ENCODE data around the gene FUS.
"Not testable (repeated sequence)": the region's sequence is repeated elsewhere in the genome, so short reads cannot be mapped to it uniquely, and the experiment has no call there.

Gene FUS

DNA sequence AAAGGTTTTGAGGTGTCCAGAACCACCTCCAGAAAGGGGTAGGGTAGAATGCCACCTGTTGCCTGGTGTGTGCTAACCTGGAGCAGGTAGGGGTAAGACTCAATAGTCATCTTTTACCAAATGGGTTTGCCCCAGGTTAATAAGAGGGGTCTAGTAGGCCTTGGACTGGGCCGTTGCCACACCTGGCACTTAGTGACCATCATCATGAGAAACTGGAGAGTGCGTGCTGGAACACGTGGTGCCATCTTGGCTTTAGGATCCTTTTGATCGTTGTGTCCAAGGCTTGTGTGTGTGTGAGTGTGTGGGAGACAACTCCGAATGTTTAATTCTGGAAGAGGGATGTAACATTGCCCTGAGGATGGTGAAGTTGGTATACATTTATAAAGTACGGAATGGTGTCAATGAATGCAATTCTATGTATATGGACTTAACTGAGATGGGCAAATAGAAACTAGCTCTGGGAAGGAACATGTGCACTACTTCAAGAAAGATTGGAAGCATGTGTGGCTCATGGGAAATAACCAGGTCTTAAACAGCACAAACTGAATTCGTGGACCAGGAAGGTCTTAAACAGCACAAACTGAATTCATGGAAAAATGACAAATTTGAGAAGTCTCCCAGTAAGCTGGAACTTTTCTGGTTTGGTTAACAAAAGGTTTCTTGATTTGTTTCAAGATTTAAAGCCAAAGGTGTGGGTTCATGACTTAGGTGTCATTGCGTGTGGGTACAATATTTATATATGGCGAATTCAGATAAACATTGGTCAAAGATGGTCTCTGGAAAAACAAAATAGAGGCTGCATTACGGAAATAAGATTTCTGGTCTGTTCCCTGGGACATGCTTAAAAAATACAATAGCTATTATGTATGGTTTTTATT is 7.2 kb downstream of the FUS start:
- DNase-seq (ENCODE audit: low read depth in 2 of 2) = no peak

DNA sequence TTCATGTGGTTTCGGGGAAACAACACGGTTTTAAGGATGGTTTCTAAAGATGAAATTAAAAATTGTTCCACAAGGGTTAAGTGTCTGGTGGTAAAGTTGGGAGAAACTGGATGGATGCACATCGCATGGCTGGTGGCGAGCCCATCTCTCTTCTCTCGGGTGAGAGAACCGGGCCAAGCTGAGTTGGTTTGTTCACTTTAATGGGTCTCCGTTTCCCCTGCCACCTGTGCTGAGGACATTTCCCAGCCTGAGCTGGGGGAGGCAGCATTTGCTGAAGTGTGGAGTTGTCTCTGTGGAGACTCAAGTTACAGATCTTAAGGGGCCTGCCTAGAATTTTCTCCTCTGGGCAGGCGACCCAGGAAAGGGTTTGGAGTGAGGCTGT is 7.9 kb downstream of the FUS start:
- no peak for DNase-seq (ENCODE audit: low read depth in 2 of 2)

DNA sequence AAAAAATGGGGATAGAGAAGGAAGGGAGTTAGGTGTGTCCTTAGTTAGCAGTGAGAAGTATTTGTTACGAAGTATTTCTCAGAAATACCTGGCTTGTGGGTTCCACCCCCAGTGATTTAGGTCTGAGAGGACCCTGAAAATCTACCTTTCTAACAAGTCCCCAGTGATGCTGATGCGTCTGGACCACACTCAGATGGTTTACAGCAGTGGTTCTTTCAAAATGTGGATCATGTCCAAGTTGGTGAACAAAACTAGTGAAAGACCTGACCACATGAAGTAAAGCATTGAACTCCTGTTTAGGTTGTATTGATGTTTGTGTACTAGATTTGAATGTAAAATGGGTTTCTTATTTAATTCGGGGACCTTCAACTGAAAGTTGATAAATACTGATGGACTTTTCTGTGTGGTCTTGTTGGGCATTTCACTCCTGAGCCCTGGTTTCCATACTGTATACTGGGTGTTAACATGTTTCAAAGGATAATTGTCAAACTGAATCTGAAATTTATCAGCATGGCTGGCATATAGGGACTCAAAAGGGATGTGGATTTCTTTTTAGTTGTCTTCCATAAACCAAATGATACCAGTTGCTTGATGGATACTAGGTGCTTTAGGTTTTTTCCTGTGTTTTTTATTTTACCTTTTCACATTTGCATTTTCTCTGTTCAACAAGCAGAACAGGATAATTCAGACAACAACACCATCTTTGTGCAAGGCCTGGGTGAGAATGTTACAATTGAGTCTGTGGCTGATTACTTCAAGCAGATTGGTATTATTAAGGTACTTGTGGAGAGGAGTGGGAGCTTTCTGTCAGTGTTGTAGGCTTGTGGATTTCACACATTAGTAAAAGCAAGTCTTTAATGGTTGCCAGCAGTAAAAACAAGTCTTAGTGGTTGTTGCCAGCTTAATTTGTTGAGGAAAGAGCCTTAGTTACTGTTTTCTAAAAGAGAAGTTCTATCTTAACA is 8.8 kb downstream of the FUS start:
- DNase-seq (ENCODE audit: low read depth in 2 of 2) = no peak

DNA sequence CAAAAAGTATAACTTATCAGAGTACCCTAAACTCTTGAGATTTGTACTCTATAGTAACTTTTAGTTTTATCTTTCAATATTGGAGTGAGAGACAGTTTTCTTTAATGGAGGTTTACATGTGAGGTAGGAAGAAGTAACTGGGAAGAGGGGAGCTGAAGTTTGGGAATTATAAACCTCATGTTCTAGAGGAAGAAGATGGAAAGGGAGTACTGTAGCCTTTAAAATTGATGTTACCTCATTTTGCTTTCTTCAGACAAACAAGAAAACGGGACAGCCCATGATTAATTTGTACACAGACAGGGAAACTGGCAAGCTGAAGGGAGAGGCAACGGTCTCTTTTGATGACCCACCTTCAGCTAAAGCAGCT is 9.5 kb downstream of the FUS start:
- DNase-seq (ENCODE audit: low read depth in 2 of 2) = no peak

DNA sequence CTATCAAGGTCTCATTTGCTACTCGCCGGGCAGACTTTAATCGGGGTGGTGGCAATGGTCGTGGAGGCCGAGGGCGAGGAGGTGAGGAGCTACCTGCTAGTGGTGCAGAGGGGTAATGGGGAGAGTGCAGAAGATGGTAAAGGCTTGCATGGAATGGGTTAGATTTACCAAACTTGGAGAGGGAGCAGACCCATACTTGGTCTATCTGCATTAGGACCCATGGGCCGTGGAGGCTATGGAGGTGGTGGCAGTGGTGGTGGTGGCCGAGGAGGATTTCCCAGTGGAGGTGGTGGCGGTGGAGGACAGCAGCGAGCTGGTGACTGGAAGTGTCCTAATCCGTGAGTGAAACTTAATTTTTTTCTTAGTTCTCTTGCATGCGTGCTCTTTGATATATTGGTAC is 10.1 kb downstream of the FUS start:
- DNase-seq (ENCODE audit: low read depth in 2 of 2) = no peak

DNA sequence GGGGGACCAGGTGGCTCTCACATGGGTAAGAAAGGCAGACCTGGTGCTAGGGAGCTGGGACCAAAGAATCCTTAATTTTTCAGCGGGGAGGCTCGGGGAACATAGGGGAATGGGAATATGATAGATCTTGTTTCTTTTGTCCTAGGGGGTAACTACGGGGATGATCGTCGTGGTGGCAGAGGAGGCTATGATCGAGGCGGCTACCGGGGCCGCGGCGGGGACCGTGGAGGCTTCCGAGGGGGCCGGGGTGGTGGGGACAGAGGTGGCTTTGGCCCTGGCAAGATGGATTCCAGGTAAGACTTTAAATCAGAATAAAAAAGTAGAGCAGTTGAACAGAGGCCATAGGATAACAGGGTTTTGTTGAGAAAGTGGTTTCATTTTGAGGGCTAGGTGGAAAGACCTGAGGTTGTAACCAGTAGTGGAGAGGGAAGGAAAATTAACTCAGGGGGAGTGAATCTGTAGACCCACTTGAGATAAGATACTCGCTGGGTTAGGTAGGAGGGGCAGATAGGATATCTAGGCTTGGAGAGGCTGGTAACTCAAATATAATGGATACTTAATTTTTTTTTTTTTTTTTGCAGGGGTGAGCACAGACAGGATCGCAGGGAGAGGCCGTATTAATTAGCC is 11.0 kb downstream of the FUS start:
- no peak for DNase-seq (ENCODE audit: low read depth in 2 of 2)

DNA sequence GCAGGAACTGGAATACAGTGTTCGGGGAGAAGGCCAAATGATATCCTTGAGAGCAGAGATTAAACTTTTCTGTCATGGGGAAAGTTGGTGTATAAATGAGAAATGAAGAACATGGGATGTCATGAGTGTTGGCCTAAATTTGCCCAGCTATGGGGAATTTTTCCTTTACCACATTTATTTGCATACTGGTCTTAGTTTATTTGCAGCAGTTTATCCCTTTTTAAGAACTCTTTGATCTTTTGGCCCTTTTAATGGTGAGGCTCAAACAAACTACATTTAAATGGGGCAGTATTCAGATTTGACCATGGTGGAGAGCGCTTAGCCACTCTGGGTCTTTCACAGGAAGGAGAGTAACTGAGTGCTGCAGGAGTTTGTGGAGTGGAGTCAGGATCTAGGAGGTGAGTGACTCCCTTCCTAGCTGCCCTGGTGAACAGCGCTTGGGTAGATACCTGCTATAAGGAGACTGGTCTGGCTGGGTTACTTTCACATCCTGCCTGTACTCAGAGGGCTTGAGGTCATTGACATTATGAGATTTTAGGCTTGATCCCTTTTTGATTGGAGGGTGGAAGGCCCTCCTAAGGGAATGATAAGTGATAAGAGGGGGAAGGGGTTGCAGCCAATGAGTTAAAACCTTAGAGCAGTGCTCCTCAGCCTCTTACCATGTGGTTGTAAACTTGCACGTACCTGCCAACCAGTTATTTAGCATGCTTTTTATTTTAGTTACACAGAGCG is 11.9 kb downstream of the FUS start:
- no peak for DNase-seq (ENCODE audit: low read depth in 2 of 2)

DNA sequence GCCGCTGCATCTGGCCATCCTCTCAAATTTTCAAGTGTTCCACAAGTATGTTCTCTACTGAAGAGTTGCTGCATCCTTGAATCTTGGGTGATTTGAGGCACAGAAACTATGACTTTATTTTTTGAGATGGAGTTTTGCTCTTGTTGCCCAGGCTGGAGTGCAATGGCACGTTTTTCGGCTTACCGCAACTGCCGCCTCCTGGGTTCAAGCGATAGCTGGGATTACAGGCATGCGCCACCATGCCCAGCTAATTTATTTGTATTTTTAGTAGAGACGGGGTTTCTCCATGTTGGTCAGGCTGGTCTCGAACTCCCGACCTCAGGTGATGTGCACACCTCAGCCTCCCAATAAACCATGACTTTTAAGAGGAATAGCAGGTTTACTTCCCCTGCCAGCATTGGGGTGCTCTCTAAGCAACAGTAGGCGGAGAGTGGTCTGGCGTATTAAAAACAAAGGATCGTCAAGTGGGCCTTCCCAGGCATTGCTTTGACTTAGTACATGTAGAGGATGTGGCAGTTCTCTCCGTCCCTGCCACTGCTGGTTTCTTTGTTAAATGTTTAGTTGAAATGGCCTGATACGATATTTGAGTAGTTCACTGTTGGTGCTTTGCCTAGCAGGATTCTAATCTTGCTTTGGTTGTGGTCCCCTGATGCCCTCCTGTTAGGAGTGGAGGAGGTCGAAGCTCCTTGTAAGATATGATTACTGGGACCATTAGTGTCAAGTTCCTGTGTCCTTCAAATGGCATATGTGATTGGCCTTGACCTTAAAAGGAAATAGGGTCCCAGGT is 13.1 kb downstream of the FUS start:
- DNase-seq (ENCODE audit: low read depth in 2 of 2) = no peak

DNA sequence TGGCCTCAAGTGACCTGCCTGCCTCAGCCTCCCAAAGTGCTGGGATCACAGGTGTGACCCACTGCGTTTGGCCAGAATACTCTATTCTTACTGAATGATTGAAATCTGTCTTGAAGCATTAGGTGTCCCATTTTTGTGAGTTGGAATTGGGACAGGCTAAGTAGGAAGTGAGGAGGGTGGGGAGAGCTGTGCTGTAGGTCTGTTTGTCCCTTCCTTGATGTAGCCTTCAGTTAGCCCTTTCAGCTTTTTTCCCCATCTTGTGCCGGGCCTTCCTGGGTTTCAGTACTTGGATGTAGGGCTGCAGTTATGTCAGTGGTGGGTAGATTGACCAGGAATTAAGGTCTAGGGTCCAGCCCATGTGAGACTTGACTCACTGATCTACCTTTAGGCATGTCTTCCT is 13.9 kb downstream of the FUS start:
- DNase-seq (ENCODE audit: low read depth in 2 of 2) = no peak

DNA sequence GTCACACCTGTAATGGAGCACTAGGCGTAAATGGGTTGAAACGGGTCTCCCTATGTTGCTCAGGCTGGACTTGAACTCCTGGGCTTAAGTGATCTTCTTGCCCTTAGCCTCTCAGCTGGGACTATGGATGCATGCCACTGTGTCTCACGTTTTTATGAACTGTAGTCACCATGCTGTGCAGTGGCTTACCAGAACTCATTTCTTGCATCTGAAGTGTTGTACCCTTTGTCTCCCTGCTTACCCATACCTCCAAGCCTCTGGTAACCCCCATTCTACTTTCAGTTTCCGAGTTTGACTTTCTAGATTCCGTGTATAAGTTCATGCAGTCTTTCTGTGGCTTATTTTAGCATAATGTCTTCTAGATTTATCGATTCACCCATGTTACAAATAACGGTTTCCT is 15.0 kb downstream of the FUS start:
- DNase-seq (ENCODE audit: low read depth in 2 of 2) = no peak

DNA sequence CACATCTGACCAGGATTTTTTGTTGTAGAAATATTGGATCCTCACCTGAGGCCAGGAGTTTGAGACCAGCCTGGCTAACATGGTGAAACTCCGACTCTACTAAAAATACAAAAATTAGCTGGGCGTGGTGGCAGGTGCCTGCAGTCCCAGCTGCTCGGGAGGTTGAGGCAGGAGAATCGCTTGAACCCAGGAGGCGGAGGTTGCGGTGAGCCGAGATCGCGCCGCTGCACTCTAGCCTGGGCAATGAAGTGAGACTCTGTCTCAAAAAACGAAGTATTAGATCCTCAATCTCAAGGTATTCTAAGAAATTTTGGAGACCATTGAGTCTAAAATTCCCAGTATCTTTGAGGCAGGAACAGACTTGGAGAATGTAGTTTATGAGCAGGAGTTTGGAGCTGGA is 15.9 kb downstream of the FUS start:
- DNase-seq (ENCODE audit: low read depth in 2 of 2) = not testable (repeated sequence)

DNA sequence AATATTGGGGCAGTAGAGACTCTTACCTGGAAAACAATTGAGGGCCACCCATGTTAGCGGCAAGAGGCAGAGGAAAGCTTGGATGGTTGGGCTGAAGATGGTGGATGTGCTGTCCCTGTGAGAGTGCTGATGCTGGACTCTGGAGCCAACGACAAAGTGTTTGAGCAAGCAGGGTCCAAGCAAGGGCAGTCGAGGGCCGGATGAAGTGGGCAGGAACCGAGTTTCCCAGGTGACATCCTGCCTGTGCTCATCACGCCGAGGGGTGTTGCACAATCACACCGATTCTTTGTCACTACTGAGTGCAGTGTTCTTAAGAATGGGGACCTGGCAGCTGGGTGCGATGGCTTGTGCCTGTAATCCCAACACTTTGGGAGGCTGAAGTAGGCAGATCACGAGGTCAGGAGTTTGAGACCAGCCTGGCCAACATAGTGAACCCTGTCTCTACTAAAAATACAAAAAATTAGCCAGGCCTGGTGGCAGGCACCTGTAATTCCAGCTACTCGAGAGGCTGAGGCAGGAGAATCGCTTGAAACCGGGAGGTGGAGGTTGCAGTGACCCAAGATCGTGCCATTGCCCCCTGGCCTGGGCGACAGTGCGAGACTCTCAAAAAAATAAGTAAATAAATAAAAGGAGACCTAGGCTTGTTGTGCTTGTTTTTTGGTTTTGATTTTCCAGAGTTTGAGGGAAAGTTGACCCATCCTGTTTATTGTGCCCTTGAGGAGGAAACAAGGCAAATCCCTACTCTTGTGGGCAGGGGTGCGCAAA is 16.6 kb downstream of the FUS start:
- no peak for DNase-seq (ENCODE audit: low read depth in 2 of 2)

DNA sequence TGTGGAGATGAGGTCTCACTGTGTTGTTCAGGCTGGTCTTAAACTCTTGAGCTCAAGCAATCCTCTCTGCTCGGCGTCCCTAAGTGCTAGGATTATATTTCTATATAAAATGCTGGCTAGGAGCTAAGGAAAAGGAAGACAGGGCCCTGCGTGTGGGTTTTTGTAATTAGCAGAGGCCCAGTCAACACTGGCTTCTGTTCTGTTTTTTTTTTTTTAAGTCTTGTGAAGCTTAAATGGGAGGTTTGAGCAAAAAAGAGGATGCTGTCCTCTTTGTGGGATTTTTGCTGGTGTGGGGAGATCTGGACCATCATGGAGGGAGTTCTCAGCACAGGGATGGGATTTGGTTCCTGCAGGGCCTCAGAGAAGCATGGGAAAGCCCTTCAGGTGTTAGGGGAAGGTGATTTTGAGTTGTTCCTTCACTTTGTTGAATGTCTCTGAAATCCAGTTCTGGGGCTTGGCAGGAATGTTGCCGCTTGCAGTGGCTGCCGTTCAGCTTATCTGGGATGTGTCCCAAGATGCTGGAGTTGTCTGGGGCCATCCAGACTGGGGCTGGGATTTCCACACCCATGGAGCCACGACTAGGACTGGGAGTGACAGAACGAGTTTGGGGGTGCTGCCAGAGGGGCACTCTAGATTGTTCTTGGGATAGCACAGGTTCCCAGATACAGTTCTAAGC is 18.4 kb downstream of the FUS start:
- DNase-seq (ENCODE audit: low read depth in 2 of 2) = no peak

DNA sequence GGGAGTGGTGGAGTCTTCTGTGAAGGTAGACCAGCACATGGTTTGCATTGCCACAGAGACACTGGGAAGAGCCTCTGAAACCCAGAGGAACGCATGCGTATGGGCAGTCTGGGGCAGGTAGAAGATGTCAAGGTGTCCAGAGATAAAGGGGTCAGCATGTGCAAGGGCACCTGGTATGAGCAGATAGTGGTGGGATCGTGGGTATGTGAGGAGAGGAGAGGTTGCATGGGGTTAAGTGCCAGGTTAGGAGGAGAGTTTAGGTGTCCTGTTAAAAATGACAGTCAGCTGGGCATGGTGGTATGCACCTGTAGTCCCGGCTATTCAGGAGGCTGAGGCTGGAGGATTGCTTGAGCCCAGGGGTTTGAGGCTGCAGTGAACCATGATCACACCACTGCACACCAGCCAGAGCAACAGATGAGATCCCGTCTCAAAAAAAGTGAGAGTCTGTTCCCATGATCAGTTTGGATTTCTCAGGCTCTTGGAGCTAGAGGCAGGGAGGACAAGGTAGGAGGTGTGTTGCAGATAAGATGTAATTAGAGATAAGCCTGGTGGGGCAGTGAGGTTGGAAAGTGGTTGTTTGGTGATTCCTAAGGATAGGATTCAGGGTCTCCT is 19.6 kb downstream of the FUS start:
- DNase-seq (ENCODE audit: low read depth in 2 of 2) = no peak

DNA sequence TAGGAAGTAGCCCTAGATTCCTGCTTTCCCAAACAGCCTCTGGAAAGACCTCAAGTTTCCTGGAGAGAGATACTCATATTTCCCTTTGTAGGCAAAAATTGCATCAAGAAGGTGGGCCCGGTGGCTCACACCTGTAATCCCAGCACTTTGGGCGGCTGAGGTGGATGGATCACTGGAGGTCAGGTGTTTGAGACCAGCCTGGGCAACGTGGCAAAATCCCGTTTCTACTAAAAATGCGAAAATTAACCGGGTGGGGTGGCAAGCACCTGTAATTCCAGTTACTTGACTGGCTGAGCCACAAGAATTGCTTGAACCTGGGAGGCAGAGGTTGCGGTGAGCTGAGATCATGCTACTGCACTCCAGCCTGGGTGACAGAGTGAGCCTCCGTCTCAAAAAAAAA is 20.2 kb downstream of the FUS start:
- DNase-seq (ENCODE audit: low read depth in 2 of 2) = not testable (repeated sequence)

DNA sequence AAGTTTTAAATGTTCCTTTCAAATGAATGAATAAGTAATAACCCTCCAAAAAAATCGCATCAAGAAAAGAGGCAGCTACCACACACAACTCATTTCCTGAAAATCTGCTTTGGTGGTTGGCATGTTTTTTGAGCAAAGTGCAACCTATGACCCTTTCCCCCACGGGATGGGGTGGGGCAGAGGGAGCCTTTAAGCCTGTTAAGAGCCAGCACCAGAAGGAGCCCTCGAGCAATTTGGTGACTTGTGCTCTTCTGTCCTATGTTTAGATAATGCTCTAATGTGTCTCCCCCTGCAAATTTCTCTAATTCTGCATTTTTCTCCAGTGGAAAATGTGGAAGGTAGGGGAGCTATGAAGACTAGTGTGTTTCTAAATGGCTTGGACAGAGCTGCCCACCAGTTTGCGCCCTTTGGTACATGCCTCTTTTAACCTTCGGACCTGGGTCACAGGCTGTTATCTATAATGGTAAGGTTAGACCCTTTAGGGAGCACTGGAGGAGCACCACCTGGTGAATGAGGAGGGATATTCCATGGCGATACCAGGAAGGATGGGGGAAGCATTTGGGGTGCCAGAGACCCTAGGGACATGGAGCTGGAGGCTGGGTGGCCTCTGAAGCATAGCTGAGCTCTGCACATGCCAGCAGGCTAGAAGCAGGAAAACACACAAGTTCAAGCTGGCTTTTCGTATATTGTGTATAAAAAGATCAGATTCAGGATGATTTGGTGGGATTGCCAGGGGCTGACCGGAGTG is 21.1 kb downstream of the FUS start:
- no peak for DNase-seq (ENCODE audit: low read depth in 2 of 2)

DNA sequence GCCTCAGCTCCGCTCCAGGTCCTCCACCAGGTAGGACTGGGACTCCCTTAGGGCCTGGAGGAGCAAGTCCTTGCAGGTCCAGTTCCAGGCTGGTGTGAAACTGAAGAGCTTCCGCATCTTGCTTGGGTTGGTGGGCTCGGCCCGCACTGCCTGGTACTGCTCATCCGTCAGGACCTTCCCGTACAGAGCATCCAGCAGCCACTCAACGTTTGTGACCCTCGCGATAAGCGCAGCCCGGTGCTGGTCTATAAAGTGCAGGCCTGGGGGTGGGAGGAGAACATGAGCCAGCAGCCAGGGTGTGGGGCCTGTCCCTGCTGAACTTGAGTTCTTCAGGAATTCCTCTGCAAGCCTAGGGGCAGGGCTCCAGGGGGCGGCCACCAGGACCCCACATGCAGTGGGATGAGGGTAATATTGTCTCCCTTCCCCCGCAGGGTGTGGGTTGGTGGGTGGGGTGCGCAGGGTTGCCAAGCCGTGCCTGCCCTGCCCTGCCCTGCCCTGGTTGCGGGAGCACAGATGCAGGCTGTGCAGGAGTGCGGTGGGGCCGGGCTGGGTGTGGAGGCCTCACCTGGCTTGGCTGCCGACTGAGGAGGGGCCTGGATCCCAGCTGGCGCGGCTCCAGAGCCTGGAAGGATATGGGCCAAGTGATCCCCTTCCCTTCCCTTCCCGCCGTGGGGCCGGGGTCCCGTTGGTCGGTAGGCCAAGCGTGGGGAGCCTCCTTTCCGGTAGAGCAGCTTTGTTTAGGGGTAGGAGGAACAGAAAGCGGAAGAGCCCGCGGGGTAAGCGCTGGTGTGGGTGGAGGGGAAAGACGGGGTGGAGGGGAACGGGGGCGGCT is 21.9 kb downstream of the FUS start:
- no peak for DNase-seq (ENCODE audit: low read depth in 2 of 2)
